GM19351 (cell line): ENCODE data around the gene HNRNPA3.
"Not testable (repeated sequence)": the region's sequence is repeated elsewhere in the genome, so short reads cannot be mapped to it uniquely, and the experiment has no call there.

Experiments used
- ATAC-seq: cut with Tn5 transposase; IDR thresholded peaks from one replicate; pipeline ENCODE4 v1.9.1; 2021; ENCODE audit warnings: mild to moderate bottlenecking, moderate library complexity; ENCODE audit not compliant: unreplicated experiment

Gene HNRNPA3

DNA sequence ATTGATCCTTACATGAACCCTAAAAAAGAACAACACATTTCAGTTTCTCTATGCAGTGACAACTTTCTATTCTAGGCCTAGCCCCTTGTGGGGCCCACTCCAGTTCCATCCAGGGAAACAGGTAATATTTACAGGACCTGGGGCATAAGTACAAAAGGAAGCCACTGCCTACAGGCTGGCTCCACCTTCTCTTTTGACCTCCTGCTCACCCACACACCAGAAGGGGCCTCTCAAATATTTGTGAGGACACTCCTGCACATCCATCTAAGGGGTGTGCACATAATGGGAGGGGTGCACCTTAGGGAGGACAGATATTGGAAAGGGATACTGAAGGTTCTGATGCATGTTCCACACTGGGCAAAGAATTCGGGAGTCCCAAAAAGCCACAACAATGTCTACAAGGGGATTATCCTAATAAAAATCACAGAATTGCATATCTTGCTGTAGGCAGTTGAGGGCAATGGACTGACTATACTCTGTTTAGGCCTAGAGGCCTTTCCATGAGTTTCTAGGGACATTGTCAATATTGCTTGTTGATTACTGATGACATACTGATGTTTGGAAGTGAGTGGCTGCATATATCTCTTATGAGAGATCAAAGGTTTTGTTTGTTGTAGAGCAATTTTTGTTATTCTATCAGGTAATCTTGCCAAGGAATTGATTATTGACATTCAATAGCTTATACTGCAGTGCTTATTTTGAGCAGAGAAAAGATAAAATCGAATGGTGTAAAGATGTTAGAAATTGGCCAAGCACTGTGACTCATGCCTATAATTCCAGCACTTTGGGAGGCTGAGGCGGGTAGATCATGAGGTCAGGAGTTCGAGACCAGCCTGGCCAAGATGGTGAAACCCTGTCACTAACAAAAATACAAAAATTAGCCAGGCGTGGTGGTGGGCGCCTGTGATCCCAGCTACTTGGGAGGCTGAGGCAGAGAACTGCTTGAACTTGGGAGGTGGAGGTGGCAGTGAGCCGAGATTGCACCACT, 23.8 kb upstream of the HNRNPA3 start:
- ATAC-seq: no peak

DNA sequence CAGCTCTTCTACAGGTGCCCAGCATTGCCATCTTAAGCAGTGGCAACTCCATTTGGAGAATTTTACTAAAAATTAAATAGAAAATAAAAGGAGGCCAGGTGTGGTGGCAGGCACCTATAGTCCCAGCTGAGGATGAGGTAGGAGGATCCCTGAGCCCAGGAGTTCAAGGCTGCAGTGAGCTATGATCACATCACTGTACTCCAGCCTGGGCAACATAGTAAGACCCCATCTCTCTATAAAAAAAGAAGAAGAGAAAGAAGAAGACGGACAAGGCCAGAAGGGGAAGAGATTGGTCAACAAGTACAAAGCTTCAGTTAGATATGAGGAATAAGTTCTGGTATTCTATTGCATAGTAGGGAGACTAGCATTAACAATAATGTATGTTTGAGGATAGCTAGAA, 21.7 kb upstream of the HNRNPA3 start:
- no peak for ATAC-seq

DNA sequence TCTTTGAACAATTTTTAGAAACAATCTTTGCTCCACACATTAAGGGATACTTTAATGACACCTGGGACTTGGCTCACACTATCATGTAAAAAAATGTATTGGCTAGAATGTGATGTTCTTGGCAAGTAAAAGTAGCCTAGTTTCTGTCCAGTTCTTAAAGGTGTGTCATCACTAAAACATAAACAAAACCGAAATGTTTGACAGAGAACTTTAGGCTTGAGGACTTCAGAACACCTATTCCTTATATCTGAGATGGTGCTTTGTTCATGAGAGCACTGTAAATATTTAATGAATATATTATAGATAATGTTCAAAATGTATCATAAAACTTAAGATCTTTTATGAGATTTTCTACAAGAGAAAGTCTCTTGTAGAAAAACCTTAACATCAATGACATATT, 19.8 kb upstream of the HNRNPA3 start:
- no peak for ATAC-seq

DNA sequence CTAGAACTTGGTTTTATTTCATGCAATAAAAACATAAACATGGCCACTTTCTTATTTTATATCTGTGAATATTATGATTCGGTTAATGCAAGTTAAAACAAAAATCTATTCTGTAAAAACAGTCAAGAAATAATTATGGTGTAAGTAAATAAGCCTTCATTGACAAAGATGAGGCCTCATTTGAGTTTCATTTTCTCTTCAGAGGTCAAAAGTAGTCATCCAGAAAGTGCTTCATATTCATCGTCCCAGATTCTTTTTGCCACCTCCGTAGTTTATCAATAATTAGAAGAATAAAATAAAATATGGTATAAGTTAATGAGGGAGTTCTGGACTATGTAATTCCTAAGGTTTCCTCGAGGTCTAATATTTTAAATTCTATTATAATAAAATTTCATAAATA, 19.4 kb upstream of the HNRNPA3 start:
- peak; percentile 76 for ATAC-seq

DNA sequence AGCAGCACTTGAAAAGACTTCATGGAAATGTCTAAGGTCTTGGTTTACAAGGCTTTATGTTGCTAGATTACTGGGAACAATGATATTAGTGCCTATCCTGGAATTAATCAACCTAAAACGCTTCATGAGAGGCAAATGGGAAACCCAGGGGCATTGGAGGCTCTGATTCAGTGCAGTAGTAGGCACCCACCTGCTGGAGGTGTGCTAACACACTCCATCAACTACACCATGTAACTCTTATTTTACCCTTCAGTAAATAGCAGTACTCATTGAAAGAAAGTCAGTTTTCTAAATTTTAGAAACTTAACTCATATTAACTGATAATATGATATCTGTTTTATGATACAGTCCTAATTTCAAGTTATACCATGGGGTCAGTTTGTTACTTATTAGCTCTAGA, 17.4 kb upstream of the HNRNPA3 start:
- ATAC-seq: peak; percentile 53

DNA sequence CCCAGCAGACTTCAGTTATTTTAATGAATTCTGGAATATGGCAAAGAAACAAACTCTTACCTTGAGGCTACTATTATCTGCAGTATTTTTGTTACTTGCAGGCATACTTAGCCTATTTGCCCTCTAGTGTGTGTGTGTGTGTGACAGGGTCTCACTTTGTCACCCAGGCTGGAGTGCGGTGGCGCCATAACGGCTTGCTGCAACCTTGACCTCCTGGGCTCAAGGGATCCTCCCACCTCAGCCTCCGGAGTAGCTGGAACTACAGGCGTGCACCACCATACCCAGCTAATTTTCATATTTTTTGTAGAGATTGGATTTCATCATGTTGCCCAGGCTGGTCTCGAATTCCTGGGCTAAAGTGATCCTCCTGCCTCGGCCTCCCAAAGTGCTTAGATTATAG, 12.2 kb upstream of the HNRNPA3 start:
- ATAC-seq: not testable (repeated sequence)

DNA sequence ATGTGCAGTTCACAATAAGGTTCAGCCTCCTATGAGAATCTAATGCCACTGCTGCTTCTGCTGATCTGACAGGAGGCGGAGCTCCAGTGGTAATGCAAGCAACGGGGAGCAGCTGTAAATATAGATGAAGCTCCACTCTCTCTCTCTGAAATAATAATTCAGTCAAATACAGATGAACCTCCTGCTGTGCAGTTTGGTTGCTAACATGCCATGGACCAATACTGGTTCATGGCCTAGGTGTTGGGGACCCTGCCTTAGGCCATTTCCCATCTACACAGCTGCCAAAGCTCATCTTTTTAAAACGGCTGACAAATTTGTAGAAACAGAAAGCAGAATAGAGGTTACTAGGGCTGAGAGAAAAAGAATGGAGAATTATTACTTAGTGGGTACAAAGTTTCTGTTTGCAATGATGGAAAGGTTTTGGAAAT, 10.7 kb upstream of the HNRNPA3 start:
- no peak for ATAC-seq

DNA sequence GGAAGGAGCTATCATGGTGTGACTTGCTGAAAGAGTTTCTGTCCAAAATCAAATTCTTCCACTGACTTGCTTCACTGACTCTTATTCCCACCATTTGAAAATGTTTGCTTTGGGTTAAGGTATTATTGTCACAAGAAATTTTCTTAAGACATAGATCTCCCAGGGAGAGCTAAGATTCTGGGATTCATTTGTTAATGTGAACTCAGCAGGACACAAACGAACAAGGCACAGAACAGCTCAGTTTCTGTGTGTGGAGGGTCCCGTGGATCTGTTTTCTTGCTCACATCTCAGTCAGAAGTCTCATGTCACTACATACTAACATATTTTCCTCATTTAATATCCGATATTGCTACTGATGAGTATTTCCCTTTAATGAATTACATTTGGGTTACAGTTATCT, 8.2 kb upstream of the HNRNPA3 start:
- no peak for ATAC-seq

DNA sequence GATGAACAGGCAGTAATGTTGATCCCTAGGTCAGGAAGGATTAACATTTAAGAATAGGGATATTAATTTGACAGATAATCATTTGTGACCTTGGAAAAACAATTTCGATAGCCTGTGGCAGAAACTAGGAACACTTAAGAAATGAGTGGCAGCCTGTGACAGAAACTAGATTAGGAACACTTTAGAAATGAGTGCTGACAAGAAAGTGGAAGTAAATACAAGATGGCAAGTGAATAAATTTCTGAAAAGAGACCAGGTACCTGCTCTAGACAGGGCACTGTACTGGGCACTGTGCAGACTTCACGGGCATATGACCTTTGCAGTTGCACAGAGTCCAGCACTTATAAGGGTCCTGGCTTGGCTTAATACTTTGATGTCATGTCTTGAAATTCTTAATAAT, 5.5 kb upstream of the HNRNPA3 start:
- peak; percentile 64 for ATAC-seq

DNA sequence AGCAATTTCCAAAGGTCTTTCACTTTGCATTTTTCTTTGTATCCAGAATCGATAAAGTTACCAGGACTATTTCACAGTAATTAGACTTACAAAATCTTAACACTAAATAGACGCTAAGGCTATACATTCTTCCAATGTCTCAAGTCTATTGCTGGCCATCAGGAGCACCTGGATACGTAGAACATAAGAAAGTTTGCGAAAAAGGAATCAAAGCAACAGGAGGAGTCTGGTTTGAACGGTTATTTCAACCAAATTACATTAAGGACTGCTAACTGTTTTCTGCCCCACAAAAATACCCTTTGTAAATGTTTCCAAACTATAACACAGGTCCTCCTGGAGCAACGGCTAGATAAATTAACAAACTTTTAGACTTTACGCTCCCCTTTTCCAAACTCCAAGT, 1.4 kb upstream of the HNRNPA3 start:
- ATAC-seq: no peak

DNA sequence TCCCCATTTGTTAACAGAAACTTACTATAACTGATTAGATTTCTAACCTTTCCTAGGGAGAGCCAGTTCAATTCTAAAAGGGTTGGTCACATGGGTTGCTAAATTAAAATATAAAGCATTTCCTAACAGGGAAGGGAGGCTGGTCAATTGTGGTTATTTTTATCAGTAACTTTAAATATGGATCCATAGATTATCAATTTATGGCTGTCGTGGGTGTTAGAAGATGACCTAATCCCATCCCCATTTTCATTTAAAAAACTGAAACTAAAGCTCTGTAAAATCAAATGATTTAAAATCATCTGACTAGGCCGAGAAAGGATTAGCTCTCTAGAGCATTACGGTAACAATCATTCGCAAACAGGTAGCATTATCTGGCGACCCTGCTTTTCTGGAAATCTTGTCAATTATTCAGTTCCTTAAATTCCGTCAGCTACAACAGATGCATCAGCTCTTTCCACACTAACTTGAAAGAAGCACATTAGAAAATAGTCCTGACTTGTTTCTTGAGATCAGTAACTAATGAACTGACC, 953 bp upstream of the HNRNPA3 start:
- ATAC-seq: no peak

DNA sequence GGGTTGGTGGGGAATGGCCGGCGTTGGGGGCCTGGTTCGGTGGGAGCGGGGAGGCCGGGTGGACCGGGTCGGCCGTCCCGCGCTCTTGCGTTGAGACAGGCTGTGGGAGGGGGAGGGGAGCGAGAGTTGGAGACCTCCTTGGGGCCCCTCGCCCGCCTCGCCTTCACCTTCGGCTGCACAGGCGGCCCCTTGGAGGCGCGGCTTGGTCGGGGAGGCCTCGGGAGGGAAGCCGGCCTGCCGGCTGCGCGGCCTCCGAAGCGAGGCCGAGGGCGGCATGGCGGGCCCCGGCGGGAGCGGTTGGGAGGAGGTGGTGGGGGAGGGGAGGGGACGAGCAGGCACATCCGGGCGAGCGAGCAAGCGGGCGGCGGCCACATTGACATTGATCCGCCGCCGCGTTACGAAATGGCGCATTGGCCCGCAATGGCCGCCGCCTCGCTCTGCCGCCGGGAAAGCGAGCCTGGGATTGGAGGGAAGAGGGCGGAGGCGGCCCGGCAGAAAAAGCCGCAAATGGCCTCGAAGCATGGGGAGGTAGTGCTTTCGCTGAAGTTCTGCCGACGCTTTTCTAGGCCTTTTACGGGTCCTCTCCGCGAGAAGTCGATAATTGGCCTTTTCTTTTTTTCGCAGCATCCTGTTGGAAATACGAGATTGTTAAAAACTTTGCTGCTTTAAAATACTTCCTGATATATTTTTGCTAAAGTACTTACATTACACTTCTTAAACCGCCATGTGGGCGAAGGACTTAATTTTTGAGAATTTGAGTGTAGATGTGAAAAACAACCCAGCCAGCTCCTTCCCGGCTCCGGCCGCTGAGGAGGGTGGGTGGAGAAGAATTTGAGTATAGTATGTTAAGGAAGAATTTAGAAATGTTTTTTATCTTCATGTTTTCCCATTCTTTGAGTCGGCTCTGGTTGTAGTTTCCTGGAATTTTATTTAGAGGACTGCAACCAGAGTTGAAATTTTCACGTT, 580 bp downstream of the HNRNPA3 start:
- peak; percentile 42 for ATAC-seq

DNA sequence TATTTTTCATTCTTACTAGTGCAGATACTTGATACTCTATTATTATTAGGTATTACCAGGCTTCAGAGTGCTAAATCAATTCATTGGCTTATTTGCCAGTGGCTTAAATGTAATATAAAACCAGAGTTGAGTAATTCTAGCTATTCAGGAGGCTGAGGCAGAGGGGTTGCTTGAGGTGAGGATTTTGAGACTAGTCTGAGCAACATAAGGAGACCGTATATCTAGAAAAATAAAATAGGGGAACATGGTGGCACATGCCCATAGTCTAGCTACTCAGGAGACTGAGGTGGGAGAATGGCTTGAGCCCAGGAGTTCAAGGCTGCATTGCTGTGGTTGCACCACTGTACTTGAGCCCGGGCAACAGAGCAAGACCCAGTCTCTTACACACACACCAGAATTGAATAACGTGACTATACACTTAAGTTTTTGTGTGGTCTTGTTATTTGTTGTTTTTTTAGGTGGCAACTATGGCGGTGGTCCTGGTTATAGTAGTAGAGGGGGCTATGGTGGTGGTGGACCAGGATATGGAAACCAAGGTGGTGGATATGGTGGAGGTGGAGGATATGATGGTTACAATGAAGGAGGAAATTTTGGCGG, 4.8 kb downstream of the HNRNPA3 start:
- ATAC-seq: no peak

DNA sequence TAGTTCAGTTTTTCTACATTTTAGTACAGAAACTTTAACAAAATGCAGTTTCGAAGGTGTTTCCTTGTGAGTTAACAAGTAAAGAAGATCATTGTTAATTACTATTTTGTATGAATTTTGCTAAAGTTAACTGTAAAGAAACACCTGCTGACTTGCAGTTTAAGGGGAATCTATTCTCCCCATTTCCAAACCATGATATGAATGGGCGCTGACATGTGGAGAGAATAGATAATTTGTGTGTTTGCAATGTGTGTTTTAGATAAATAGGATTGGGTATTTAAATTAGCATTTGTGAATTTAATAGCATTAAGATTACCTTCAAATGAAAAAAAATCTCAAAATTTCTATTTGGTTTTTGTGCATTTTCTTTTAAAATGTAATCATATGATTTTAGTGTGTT, 7.2 kb downstream of the HNRNPA3 start:
- ATAC-seq: not testable (repeated sequence)

DNA sequence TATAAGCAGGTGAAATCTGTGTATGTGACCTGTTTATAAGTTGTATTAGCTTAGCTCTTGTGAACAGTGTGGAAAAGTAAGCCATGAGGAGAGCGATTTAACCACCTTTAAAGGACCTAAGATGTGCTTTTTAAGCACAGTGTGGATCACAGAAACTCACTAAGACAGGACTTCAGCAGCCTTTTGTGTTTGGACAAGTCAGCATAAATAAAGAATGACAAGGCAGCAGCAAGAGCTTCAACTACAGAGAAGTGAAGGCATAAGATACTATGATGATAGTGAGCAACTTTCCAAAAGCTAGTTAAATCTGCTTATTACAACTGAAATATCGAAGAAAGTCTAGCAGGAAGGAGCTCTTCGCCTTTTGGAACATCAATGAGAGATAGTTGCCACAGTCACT, 8.9 kb downstream of the HNRNPA3 start:
- ATAC-seq: no peak

DNA sequence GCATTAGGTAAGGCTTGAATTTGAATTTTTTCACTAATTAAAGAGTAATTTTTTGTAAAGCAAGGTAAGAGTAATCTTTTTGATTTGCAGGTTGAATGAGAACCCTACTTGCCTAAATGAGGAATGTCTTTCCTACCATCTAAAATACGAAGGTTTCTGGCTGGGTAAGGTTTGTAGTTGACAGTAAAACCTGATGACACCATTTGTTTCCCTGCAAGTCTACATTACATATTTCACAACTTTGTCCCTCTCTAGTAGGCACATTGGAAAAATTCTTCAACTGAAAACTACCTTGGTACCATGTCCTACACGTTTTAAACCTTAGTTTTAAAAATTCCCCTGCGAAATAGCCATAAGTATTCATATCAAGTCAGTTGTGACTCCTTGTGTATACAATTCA, 9.4 kb downstream of the HNRNPA3 start:
- no peak for ATAC-seq

DNA sequence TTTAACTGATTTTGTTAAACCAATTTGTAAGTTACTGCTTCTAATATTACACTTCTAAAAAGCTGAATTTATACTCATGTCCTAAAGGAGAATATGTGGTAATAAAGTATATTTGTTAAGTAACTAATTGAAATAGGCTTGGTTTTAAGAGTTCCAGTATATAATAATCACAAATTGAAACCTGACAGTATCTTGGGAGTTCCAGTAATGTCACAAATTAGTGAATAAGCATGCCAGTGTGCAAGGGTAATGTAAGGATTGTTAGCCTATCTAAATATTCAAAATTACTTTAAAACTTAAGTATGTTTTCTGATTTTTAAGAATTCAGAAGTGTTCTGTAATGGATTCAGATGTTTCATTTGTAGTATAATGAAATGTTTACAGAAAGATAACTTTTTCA, 10.8 kb downstream of the HNRNPA3 start:
- ATAC-seq: not testable (repeated sequence)

DNA sequence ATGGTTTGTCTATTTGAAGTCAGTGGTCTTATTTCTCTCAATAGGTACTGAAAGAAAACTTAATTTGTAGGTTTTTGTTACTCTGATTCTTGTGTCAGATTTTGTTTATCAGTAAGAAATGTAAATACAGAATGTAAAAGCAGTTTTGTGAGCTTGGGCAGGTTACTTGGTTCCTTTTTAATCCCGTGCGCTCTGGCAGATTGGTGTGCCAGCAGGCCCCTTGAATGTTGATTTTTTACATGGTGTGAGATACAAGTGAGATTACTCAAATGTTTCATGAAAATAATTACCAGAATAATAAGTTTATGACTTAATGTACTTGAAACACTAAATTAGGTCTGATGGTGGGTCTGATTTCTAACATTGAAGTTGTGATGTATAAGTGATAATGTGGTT, 13.4 kb downstream of the HNRNPA3 start:
- no peak for ATAC-seq

DNA sequence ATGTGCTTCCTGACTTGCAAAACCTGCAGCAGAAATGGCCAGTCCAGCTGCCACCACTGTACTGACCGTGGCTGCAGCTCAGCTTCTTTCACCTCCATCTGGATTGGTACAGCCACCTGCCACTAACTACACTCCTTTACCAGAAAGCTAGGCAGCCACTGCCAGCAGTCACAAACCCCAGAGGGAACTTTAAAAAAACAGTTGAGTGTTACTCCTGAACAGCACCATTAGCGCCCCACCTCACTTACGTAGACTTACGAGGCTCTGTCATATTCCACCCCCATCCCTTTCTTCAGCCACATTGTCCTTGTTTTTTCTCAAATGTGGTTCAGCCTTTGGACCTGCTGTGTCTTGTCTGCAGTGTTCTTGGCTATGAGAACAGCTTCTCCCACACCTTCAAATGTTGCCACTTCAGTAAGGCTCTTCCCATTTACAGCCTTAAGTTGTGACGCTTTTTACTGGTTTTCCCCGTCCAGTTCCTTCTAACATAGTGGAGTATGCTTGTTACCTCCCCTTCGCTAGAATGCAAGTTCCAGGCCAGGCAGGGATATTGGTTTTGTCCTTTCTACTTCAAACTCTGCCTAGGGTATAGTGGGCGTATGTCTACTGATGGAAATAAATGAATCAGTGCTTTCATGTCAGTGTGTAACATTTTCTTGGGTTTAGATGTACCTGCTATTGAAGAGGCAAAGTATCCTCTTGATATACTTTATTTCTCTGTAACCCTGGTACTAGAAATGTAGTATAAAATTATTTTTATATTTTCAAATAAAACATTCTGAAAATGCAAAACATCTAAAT, 17.0 kb downstream of the HNRNPA3 start:
- ATAC-seq: no peak

DNA sequence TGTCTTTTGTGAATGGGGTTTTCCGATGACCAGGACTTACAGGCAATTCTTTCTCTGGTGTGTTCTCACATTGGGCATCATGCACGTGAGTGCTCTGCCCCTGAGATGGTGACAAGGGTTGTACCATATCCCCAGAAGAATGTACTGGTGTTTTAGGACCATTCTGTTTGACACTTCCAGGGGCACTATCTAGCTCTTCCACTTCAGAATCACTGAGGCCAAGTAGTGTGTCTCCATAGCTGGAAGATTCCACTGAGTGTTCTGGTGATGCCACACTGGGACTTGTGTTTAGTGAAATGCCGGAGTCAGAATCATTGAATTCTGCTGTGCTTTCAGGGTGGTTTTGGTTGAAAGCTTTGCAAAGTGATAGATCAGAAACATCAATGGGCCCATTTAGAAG, 18.7 kb downstream of the HNRNPA3 start:
- no peak for ATAC-seq
